ENCODE measurements around the gene ITPK1. TPM values are rescaled to one million over a fixed set of nuclear protein-coding genes. Genes with fewer than 3 reads are reported as not detected.

The ITPK1 gene
- polyA plus RNA-seq, 1 of the 3 experiments (the other 2 are of a cell fraction) = 23.2 TPM

- H3K27me3 ChIP-seq (ENCODE audit: insufficient read depth) = no peaks in the 10 kb centered on the region
- no peaks in the 10 kb centered on the region for H3K9me3 ChIP-seq
- H3K9ac ChIP-seq = no peak overlapping the region
- WGBS (ENCODE audit: low lambda C conversion rate) = 100% methylated on average over 1 of the region's 2 CpGs
- TF ChIP-seq EP300 (IDR thresholded peaks at IDR 0.05; ENCODE audit: borderline replicate concordance in 1 of 2, low read depth in 1 of 2, low read length in 1 of 2) (no peak), TCF12 (IDR thresholded peaks at IDR 0.05) (no peak), MXI1 (IDR thresholded peaks at IDR 0.05; ENCODE audit: low read depth, low read length) (no peak), RXRA (IDR thresholded peaks at IDR 0.05; ENCODE audit: borderline replicate concordance, low read depth) (no peak), FOSL2 (IDR thresholded peaks at IDR 0.05; ENCODE audit: borderline replicate concordance, low read depth) (no peak)
- peaks cover 15 to 68% of the 10 kb centered on the region in 2 experiments for H3K4me1 ChIP-seq (ENCODE audit: control insufficient read depth in 1 of 2, insufficient read depth in 2 of 2, low read depth in 1 of 2, low read length in 1 of 2)
- no peaks in the 10 kb centered on the region for H3F3A ChIP-seq (replicated peaks; ENCODE audit: insufficient read depth)
- no peaks in the 10 kb centered on the region for H3K9me2 ChIP-seq
- H4K20me1 ChIP-seq (ENCODE audit: insufficient read depth) = no peaks in the 10 kb centered on the region
- DNase-seq = no peak
- no peaks in the 10 kb centered on the region for H3K79me2 ChIP-seq (ENCODE audit: insufficient read depth)
- no peaks in the 10 kb centered on the region for H3K36me3 ChIP-seq (replicated peaks in 1 of 2; ENCODE audit: control insufficient read depth in 1 of 2, insufficient read depth in 2 of 2, low read length in 1 of 2)
- H3K4me3 ChIP-seq (ENCODE audit: low read depth in 2 of 2, low read length in 1 of 2) = no peak overlapping the region
- H3K27ac ChIP-seq (ENCODE audit: low read depth in 2 of 2, low read length in 1 of 2) = peak overlapping the region in 1 of 2 experiments; percentile 86; a peak in 1 of 4 replicates
- no peak overlapping the region for H3K4me2 ChIP-seq
- ChIA-PET CTCF (interaction anchor here (0.9 to 3.2 kb wide), 4 partner anchors 44 to 68 kb away, joined by 3 to 16 read pairs (median 4); no protein-coding TSS in a partner anchor), POLR2A (interaction anchor here (1.4 kb wide), 1 partner anchor 60 kb away, joined by 4 read pairs; no protein-coding TSS in a partner anchor)
- H2AFZ ChIP-seq (ENCODE audit: low read depth) = no peak overlapping the region
Observed at GRCh38 chr14:93047661-93048060, 68.1 kb downstream of the ITPK1 start.

DNA sequence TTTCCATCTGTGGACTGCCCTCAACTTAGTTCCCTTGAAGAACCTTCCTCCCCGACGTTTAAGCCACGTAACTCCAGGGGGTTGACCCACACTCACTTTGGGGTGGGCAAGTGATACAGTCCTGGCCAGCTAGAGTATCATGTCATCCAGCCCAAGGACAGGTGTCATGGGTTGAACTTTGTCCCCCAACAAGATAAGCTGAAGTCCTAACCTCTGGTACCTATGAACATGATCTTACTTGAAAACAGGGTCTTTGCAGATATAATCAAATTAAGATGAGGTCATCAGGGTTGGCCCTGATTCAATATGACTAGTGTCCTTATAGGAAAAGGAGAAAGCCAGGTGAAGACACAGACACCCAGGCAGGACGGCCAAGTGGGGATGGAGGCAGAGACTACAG lies 68.6 kb downstream of the ITPK1 start:
- Histone ChIP-seq H3K36me3 (replicated peaks in 1 of 2; ENCODE audit: control insufficient read depth in 1 of 2, insufficient read depth in 2 of 2, low read length in 1 of 2) (no peaks in the 10 kb centered on the region), H3K9me2 (no peaks in the 10 kb centered on the region), H3K4me3 (ENCODE audit: low read depth in 2 of 2, low read length in 1 of 2) (no peak overlapping the region), H3K4me1 (ENCODE audit: control insufficient read depth in 1 of 2, insufficient read depth in 2 of 2, low read depth in 1 of 2, low read length in 1 of 2) (peaks cover 15 to 68% of the 10 kb centered on the region in 2 experiments), H3K27ac (ENCODE audit: low read depth in 2 of 2, low read length in 1 of 2) (peak overlapping the region in 1 of 2 experiments; percentile 86; a peak in 2 of 4 replicates), H3K79me2 (ENCODE audit: insufficient read depth) (no peaks in the 10 kb centered on the region), H3K9ac (no peak overlapping the region), H3K9me3 (no peaks in the 10 kb centered on the region), H2AFZ (ENCODE audit: low read depth) (no peak overlapping the region), H3K4me2 (no peak overlapping the region), H3K27me3 (ENCODE audit: insufficient read depth) (no peaks in the 10 kb centered on the region), H4K20me1 (ENCODE audit: insufficient read depth) (no peaks in the 10 kb centered on the region), H3F3A (replicated peaks; ENCODE audit: insufficient read depth) (no peaks in the 10 kb centered on the region)
- ChIA-PET POLR2A (interaction anchor here (1.4 to 1.5 kb wide), 2 partner anchors 60 to 68 kb away, joined by 3 to 4 read pairs; no protein-coding TSS in a partner anchor), CTCF (interaction anchor here (0.9 to 3.2 kb wide), 4 partner anchors 44 to 95 kb away, joined by 3 to 16 read pairs (median 6); no protein-coding TSS in a partner anchor)
- TF ChIP-seq CTCF (IDR thresholded peaks at IDR 0.05) = no peak
- TF ChIP-seq, protein P1, sequence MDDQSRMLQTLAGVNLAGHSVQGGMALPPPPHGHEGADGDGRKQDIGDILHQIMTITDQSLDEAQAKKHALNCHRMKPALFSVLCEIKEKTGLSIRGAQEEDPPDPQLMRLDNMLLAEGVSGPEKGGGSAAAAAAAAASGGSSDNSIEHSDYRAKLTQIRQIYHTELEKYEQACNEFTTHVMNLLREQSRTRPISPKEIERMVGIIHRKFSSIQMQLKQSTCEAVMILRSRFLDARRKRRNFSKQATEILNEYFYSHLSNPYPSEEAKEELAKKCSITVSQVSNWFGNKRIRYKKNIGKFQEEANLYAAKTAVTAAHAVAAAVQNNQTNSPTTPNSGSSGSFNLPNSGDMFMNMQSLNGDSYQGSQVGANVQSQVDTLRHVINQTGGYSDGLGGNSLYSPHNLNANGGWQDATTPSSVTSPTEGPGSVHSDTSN (IDR thresholded peaks at IDR 0.05) = no peak
- no peak for TF ChIP-seq RCOR1 (IDR thresholded peaks at IDR 0.05; ENCODE audit: low read length)
- no peak for TF ChIP-seq YY1 (IDR thresholded peaks at IDR 0.05; ENCODE audit: low read depth)
- no peak for TF ChIP-seq GABPA (IDR thresholded peaks at IDR 0.05; ENCODE audit: low read depth)
- TF ChIP-seq EZH2phosphoT487 (IDR thresholded peaks at IDR 0.05; ENCODE audit: borderline replicate concordance, low read depth) = no peak
- TF ChIP-seq SMC3 (IDR thresholded peaks at IDR 0.05; ENCODE audit: low read depth, low read length) = no peak
- no peak for TF ChIP-seq RFX5 (IDR thresholded peaks at IDR 0.05; ENCODE audit: low read length)
- TF ChIP-seq TAF1 (IDR thresholded peaks at IDR 0.05; ENCODE audit: borderline replicate concordance, low read depth, low read length) = no peak
- DNase-seq = no peak
- 98% methylated on average over 4 of the region's 4 CpGs for whole genome bisulfite sequencing (ENCODE audit: low lambda C conversion rate)

Data from SK-N-SH (cell line).